ENCODE measurements around the gene GLI2.

GLI2 gene

DNA sequence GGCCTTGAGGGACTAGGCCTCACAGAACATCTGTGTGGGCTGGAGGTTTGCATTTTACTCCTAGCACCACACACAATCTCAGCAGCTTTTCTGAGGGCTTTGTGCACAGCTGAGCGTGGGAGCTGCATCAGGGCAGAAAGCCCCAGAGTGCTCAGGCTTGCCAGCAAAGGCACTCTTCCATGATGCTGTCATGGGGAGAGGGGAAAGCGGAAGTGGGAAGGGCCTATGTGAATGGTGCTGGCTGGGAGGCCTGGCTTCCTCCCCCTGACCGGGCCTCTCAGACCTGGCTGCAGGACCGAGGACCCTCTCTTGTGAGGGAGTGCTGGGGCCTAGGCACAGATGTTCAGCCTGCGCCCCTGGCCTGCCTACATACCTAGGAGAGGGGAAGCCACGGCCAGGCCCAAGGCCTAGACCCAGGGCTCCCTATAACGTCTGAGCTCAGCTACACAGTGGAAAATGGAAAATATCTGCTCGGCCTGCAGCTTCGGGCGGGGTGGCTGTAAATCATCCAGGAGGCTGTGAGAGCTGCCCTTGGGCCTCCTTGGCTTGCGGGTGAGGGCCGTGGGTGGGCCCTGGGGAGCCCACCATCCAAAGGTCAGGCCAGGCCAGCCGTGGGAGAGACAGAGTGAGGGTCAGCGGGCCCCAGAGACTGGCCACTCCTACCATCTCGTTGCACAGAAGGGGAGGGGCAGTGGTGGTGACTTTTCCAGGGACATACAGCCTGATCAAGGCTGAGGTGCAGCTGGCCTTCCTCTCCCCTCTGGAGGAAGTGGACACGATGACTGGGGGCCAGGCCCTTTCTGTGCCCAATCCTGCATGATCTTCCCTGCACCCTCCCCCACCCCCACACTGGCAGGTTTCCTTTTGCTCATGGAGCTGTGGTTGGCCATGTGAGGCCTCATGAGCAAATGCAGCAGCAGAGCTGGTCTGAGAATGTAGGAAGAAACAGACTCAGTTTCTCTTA is 22.8 kb downstream of the GLI2 start:
- peak in 1 of 2 experiments; percentile 62 for DNase-seq (ENCODE audit: low read depth in 2 of 2)

DNA sequence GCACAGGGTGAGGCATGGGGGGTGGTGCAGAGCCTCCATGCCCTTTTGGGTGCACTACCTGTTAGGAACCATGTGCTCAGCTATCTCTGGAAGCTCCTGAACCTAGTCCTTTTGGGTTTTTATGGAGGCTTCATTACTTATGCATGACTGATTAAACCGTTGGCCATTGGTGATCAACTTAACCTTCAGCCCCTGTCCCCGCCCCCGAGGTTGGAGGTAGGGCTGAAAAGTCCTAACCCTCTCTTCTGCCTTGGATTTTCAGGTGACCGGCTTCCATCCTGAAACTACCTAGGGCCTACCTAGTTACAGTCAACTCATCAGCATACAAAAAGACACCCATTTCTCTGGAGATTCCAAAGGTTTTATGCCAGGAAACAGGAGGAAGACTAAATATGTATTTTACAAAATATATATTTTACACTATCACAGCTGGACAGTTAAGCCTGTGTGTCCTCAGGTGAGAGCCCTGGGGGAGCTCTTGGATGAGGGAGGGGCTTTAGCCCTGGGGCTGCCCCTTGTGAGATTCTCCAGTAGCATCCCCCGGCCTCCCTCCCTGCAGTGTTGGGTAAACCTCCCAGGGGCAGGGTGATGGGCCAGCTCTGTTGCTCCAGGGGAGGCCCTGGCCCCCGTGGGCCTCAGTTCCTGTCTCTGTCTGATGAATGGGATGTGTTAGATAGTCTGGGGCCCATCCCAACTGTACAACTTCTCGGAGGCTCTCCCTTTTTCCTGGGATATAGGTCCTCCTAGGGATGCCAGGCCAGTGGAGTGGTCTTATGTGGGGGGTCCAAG is 24.1 kb downstream of the GLI2 start:
- no peak for DNase-seq (ENCODE audit: low read depth in 2 of 2)

DNA sequence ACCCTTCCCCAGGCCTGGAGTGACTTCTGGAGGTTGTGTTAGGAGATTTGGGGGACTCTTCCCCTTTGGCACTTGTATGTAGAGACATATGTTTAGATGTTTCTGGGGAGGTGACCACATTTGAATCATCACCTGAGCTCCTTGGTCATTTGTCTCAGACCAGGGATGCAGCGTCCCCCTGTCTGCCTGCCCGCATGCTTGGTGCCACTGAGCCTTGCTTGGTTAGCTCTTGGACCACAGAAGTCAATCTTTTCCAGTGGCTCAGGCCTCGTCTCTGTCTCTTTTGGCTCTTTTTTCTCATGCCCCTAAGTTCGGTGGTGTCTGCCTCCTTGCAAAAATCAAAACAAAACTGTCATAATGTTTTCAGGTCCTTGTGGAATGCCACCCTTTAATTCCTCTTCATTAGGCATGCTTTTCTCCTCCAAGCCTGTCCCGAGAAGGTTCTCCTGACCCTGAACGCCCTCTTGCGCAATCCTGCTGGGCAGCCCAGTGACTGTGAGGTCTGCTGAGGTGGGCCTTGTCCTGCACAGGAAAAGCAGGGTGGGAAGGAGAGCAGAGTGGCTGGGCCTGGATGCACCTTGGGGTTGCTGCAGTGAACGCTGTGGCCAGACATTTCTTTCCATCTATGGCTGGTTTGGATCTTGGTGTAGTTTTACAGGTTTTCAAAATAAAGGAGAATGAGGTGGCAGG is 24.9 kb downstream of the GLI2 start:
- DNase-seq (ENCODE audit: low read depth in 2 of 2), result no peak

DNA sequence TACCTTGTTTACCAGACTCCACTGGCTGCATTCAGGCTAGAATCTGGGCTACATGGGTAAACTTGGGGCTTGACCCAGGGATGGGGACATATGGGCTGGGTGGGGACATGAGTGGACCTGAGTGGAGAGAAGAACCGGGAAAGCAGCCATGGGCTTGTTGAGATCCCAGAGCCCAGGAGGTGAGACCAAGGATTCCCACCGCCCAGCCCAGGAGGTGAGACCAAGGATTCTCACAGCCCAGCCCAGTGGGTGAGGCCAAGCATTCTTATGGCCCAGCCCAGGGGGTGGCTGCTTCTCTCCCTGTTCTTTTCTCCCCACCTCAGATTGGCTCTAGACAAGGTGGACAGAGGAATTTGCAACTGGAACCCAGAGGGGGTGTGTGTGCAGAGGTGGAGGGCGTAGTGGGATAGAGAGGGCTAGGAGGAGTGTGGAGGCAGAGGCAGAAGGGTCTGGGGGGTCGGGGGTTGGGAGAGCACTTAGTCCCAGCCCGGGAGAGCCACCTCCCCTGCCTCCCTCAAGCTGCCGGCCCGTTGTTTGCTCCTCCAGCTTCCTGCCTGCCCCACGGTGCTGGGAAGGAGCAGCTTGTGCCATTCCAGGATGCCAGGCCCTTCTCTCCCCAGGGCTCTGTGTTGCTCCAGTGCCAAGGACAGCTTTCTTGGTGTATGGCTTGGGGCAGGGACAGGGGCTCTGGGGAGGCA is 25.6 kb downstream of the GLI2 start:
- DNase-seq (ENCODE audit: low read depth in 2 of 2), result no peak

DNA sequence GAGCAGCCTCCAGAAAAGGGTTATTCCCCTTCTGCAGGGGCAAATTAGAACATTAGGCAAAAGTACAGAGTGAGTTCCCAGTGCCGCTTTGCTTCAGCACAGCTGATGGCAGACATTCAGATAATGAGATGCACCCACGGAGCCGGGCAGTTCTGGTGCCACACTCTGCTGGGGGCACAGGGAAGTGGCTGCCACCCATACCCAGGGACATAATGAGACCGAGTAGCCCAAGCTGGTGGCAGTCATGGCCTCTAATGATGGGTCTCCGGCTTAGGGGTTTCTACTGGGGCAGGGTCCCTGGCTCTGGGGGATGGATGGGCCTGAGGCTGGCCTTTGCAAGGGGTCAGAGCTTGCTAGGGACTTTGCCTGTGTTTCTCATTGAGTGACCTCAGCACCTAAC is 26.2 kb downstream of the GLI2 start:
- DNase-seq (ENCODE audit: low read depth in 2 of 2), result no peak

DNA sequence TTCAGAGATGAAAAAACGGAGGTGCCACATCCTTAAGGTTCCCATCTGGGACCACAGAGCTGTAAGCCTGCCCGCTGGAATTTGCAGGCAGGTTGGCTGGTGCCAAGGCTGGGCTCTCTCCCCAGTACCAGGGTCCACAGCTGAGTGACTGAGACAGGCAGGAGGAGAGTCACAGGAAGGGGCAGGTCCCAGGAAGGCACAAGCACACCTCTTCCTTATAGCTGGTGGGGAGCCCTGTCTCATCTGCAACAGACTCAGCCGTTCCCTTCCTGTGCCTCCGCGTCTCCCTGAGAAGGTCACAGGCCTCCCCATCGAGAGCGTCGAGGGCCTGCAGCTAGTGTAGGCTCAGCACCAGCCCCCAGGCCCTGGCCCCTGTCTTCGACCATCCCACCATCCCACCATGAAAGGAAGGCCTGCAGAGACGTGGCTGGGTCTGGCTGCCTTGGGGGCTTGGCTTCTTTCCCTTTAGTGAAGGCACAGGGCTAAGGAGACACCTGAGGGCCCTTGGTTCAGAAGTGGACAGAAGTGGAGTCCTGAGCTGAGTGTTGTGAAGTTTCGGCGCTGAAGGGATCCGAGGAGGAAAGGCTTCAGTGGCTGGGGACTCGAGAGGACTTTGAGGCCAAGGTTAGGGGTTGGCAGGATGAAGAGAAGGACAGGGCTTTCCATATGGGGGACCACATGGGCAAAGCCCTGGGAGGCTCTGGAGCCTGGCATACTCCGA is 26.8 kb downstream of the GLI2 start:
- DNase-seq (ENCODE audit: low read depth in 2 of 2), result no peak

DNA sequence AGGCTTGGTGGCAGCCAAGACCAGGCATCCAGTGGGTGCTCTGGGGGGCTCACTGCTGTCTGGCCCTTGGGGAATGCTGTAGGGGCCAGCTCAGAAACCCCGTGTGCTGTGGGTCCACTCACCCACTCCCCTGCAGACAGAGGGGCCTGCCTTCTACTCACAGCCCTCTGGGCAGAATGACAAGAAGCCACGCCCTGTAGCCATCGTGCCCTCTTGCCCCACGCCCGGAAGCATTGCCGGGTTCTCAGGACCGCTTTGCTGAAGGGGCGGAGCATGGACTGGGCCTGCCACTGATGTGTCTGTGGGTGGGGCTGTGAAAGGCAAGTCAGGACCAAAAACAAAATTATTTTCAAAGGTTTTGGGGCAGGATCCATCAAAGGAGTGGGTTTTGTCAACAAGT is 27.8 kb downstream of the GLI2 start:
- DNase-seq (ENCODE audit: low read depth in 2 of 2), result no peak

DNA sequence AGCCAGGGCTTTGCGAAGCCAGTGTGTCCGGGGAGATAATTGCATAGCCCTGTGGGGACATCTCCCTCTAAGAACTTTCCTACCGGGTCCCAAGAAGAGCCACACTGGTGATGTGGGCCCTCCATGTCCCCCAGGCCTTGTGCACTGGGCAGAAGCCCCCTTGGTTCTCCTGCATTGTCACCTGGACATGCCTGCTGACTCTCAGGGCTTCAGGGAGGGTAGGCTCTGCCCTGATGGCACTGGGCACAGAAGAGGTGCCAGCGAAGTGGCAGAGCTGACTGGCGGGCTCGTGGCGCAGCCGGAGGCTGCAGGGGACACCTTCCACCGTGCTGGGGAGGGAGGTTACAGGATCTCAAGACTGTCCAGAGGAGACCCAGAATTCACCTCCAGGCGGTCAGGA is 28.3 kb downstream of the GLI2 start:
- no peak for DNase-seq (ENCODE audit: low read depth in 2 of 2)

DNA sequence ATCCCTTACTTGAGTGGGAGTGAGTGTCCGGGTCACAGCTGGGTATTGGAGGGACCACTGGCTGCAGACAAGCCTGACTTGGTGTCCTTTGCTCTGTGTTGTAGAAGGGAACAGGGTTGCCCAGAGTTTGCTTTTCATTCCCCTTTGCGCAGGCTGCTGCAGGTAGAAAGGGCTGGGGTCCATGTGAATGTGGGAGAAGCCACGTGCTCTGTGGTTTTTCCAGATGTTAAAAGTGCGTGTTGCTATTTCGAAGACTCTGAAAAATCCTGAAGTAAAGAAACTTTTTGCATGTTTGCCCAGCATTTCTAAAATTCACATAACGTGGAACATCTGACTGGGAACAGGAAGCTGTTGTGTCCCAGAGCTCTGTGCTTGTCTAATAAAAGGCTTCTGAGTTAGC is 28.8 kb downstream of the GLI2 start:
- peak; percentile 29 to 43 for DNase-seq (ENCODE audit: low read depth in 2 of 2)

DNA sequence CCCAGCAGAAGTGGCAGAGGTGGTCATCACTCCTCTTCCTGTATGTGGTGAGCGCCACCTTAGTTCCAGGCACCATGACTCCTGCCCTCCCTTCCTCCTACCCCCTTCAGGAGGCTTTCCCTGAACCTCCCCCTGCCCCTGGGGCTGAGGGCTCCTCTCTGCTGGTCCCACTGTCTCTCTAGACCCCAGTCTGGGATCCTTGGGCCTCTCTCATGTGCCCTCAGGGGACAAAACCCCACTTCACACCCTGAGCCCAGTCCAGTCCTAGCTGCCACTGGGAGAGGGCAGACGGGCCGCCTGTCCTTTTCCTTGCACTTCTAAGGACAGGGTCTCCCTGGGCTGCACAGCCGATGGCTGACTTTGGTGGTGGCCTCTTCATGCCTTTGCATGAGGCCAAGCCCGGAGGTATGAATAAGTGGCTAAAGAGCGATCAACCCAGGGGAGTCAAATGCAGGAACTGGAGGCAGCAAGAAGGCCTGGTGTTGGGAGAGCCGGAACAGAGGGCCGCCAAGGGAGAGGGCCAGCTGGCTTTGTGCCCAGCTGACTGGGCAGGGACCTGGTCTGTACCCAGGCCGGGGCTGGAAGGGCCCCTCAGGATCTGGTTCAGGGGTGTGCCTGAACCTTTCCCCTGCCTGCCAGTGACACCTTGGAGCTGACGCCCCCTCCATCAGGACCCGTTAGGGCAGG is 29.5 kb downstream of the GLI2 start:
- no peak for DNase-seq (ENCODE audit: low read depth in 2 of 2)

DNA sequence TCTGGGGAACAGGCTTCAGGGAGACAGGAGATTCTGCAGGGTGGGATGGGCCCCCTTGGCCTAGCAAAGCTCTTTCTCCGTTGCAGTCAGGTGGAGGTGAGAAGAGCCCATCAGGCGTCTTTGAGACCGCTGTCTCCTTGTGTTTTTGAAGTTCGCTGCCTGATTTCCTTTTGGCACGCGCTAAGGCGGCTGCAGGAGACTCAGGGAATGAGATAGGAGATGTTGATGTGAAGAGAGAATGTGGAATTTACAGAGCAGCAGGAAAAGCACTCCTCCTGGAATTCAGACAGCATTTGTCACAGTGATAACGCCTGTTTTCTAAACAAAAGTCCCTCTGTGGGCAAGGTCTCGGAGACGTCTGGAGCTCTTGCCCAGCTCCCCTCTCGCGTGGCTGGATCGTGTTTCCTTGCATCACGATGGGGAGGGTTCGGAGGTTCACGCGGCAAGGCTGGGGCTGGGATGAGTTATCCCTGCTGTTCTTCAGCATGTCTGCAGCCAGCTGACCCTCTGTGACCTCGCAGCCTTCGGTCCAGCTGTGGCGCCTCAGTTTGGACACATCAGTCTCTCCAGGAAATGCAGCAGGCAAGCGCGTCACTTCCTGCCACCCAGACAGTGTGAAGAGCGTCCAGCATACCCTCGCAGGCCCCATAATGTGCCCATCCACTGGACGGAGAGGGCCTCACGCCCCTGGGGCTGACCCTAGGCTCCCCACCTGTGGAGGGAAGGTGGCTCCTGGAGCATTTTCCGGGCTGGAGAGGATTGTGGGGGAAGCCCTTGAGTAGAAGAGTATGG is 30.2 kb downstream of the GLI2 start:
- no peak for DNase-seq (ENCODE audit: low read depth in 2 of 2)

DNA sequence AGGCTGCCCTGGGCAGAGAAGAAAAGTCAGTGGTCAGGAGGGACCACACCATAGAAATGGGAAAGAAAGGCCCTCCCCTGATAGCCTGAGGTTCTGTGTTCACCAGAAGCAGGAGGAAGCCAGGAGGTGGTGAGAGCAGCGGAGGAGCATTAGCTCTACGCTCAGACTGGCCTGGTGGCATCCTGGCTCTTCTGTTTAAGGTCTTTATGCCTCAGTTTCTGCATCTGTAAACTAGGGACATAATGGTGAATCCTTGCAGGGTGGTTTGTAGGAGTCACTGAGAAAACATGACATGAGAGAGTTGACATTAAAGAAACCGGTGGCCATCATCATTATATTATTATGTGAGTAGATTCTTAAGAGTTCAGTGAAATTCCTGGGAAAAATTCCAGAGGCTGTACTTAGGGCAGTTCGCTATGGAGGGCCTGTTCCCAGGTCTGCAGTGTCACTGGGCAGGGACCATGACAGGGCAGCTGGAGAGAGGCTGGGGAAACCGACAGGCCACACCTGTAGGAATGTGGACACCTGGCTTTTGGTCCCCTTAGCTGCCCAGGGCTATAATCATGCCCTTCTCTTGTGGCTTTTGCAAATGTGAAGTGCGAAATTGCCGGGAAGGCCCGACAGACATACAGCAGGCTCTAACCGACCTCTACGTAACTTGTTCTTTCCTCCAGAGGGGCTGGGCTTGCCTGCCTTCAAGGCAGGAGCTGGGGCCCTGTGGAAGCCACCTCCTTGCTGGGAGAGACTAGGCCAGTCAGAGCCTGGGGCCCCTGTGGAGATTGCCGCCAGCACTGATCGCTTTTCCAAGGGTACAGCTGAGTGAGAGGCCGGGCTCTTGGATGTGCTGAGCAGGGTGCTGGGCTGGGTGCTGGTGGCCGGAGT is 31.0 kb downstream of the GLI2 start:
- no peak for DNase-seq (ENCODE audit: low read depth in 2 of 2)

DNA sequence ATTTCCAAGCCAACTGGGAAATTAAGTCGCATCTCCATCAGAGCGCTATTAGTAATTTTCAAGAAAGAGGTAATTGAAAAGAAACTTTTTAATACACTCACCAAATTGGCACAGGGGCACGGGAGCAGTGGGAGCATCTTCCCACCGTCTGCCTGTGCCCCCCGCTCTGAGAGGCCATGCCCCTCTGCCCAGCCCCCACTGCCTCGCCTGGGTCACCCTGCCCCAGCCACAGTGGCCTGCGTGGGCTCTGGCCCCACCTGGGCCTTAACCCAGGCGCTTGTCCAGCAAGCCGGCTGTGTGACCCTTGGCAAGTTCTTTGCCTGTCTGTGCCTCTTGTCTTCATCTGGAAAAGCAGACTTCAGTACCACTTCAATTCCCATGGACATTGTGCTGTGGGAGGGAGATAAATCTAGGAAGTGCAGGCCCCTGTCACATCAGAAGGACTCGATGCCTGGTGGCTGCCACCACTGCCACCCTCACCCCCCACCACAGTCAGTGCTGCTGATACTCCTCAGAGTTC is 31.9 kb downstream of the GLI2 start:
- DNase-seq (ENCODE audit: low read depth in 2 of 2), result no peak

DNA sequence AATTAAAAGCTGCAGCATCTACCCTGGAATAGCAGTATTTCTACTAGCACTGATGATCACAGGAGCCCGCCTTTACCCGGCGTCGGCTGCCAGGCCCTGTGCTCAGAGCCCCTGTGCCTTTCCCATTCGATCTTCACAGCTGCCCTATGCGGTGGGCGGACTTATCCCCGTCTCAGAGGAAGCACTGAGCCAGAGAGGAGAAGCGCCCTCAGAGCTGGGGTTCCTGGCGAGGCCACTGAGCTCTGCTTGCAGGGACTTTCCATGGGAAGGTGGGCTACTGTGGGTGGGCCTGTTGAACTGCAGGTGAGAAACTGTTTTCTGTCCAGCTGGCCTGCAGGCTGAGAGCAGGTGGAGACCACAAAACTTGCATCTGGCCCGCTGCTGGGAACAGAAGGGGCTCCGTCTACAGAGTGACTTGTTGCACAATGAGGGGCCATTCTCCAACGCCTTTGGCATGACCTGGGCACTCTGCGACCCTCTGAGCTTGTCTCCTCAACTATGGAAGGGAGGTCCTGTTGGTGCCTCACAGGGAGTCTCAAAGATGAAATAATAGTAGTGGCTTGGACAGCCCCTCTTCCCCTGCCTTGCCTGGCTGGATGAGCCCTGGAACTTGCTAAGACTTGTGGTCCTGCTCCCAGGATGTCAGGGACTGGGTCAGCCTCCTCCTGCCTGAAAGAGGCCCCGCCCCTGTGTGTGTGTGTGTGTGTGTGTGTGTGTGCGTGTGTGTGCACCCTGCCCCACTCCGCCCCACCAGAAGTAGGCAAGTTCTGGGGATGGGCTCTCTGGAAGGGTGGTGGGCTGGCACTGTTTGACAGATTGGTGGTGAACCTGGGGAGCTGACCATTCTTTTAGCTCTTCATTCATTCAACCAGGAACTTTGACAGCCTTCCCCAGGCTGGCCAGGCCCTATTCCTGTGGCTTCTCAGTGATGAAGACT is 32.7 kb downstream of the GLI2 start:
- no peak for DNase-seq (ENCODE audit: low read depth in 2 of 2)

DNA sequence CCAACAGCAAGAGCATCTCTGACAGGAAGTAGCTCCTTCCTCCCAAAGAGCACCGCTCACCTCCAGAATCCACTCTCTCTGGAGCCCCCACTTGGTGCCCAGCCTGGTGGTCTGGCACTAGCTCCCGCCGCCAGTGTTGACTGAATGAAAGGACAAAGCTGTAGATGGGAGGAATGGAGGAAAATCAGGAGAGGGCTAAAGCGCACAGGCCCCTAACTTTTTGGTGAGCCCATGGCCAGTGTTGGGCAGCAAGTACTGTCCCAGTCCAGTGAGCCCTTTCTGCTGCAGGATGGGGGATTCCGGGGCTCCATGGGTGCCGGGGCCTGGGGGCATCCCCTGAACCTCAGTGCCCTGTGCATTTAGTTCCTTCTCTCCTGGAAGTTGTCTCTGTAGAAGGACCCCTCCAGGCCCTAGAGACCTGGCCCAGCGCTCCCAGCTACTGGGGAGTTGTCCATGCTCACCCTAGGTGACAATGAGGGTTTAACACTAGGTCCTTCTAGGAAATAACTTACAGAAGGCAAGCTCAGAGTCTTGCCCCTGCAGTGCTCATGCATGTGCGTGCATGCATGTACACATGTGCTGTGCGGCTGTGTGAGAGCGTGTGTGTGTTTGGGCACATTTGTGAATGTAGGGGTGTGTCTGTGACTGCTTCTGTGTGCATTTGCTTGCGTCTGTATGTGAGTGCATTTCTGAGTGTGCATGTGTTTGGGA is 33.6 kb downstream of the GLI2 start:
- DNase-seq (ENCODE audit: low read depth in 2 of 2), result no peak

DNA sequence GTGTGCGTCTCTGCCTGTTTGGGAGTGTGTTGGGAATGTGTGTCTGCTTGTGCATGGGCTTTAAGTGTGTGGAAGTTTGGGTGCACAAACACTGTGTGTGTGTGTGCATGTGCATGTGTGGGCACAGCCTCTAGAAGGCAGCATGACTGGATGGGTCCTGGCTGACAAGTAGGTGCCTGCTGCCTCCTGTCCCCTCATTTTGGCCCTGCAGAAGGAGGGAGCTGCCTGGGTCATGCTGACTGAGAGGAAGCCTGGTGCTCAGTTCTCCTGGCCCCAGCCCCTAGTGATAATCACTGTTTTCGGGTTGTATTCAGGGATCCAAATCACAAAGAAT is 34.1 kb downstream of the GLI2 start:
- DNase-seq (ENCODE audit: low read depth in 2 of 2), result no peak

DNA sequence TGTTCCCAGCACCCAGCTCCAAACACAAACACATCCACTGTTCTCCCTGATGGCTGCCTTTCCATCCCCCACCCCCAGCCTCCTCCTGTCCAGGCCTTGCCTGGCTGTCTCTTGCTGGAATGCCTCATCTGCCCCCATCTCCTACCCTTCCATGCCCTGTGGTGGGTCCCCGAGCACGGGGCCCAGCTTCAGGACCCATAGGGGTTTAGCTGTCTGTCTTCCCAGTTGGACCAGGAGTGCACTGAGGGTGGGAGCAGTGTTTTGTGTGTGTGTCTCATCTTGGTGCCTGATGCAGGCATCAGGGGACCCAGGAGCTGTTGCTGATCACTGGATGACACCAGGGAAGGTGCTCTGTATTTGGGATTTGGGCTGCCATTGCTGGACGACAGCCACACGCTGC is 34.5 kb downstream of the GLI2 start:
- no peak for DNase-seq (ENCODE audit: low read depth in 2 of 2)
